IMR-90 (cell line): ENCODE results near the gene TFEB. TPM values are rescaled to one million over a fixed set of nuclear protein-coding genes. Genes with fewer than 3 reads are reported as not detected.

Experiments used
- ATAC-seq: fragments of 200-7000 bp; cut with Tn5 transposase; 2 replicates; pipeline ENCODE4 v1.9.1; 2020; ENCODE audit warnings: low read depth, mild to moderate bottlenecking, moderate library complexity
- BruUV-seq: library from RNA; stranded (reverse); fragments of 400-500 nt; replicated peaks from 2 replicates; lab custom pipeline; 2021; lab: Mats Ljungman, UMichigan
- CTCF ChIA-PET: fragments of 300-600 bp; formaldehyde crosslinking; extraction: SDS; loops from one replicate; lab custom pipeline; 2021; ENCODE audit warnings: antibody characterized with exemption; lab: Yijun Ruan, JAX
- POLR2A ChIA-PET: fragments of 300-600 bp; sonication (Branson Sonifier 250); formaldehyde crosslinking; loops from one replicate; lab custom pipeline; 2022; ENCODE audit warnings: antibody characterized with exemption; ENCODE audit not compliant: unreplicated experiment; lab: Charles Lee
- DNase-seq: peaks from one replicate; pipeline ENCODE4 v3.0.0; 2013
- H2AFZ ChIP-seq: replicated peaks from 2 replicates; pipeline ENCODE3; 2013; ENCODE audit warnings: low read length, mild to moderate bottlenecking; ENCODE audit not compliant: poor library complexity
- H2AK5ac ChIP-seq: 2 replicates; pipeline ENCODE4 v1.6.1; 2013; ENCODE audit warnings: low read depth, low read length, inconsistent platforms
- H2AK9ac ChIP-seq: replicated peaks from 2 replicates; pipeline ENCODE3; 2013; ENCODE audit warnings: mild to moderate bottlenecking, low read depth, low read length, moderate library complexity; ENCODE audit not compliant: poor library complexity
- H2BK120ac ChIP-seq: 2 replicates; pipeline ENCODE4 v1.6.1; 2013; ENCODE audit warnings: low read depth, low read length, inconsistent platforms
- H2BK15ac ChIP-seq: 3 replicates; pipeline ENCODE4 v1.6.1; 2013; ENCODE audit warnings: low read depth, low read length, inconsistent platforms
- H2BK20ac ChIP-seq: 2 replicates; pipeline ENCODE4 v1.6.1; 2013; ENCODE audit warnings: low read depth, mild to moderate bottlenecking, inconsistent platforms, low read length, moderate library complexity
- H2BK5ac ChIP-seq: 2 replicates; pipeline ENCODE4 v1.6.1; 2013; ENCODE audit warnings: mild to moderate bottlenecking, low read depth, low read length, inconsistent platforms; ENCODE audit not compliant: poor library complexity, severe bottlenecking
- H3K14ac ChIP-seq: replicated peaks from 2 replicates; pipeline ENCODE4 v1.6.1; 2013; ENCODE audit warnings: low read depth, low read length, inconsistent platforms
- H3K18ac ChIP-seq: 2 replicates; pipeline ENCODE4 v1.6.1; 2013; ENCODE audit warnings: low read depth, low read length, control low read depth
- H3K23ac ChIP-seq: 2 replicates; pipeline ENCODE4 v1.6.1; 2013; ENCODE audit warnings: low read depth, low read length, inconsistent platforms
- H3K27ac ChIP-seq: 2 replicates; pipeline ENCODE4 v1.5.1; 2013; ENCODE audit warnings: mild to moderate bottlenecking, control low read depth, low read length; ENCODE audit not compliant: insufficient read depth
- H3K27me3 ChIP-seq: 2 replicates; pipeline ENCODE4 v1.6.1; 2013; ENCODE audit warnings: low read length; ENCODE audit not compliant: control insufficient read depth, insufficient read depth
- H3K36me3 ChIP-seq: 2 replicates; pipeline ENCODE4 v1.6.1; 2013; ENCODE audit warnings: low read length, mixed read lengths; ENCODE audit not compliant: control insufficient read depth, insufficient read depth
- H3K4ac ChIP-seq: 2 replicates; pipeline ENCODE4 v1.6.1; 2013; ENCODE audit warnings: low read depth, low read length, inconsistent platforms
- H3K4me1 ChIP-seq: 2 replicates; pipeline ENCODE4 v1.6.1; 2013; ENCODE audit warnings: low read length, mixed read lengths; ENCODE audit not compliant: control insufficient read depth, insufficient read depth
- H3K4me2 ChIP-seq: 2 replicates; pipeline ENCODE4 v1.6.1; 2013; ENCODE audit warnings: low read depth, mild to moderate bottlenecking, control low read depth, low read length, moderate library complexity
- H3K4me3 ChIP-seq: 2 replicates; pipeline ENCODE4 v1.5.1; 2013; ENCODE audit warnings: low read depth, mild to moderate bottlenecking, control low read depth, low read length, moderate library complexity; ENCODE audit not compliant: insufficient read depth
- H3K56ac ChIP-seq: 2 replicates; pipeline ENCODE4 v1.6.1; 2013; ENCODE audit warnings: low read length, inconsistent platforms; ENCODE audit not compliant: insufficient read depth; ENCODE audit errors: extremely low read depth
- H3K79me1 ChIP-seq, 2 experiments: 2 replicates each; pipeline ENCODE4 v1.6.1; 2013; ENCODE audit warnings: low read length in 2 of 2, inconsistent platforms in 1 of 2, low read depth in 1 of 2
- H3K9ac ChIP-seq: 2 replicates; pipeline ENCODE4 v1.6.1; 2013; ENCODE audit warnings: low read depth, low read length, control low read depth
- H3K9me1 ChIP-seq: 2 replicates; pipeline ENCODE4 v1.6.1; 2013; ENCODE audit warnings: low read length, inconsistent platforms; ENCODE audit not compliant: insufficient read depth
- H3K9me3 ChIP-seq: 2 replicates; pipeline ENCODE4 v1.6.1; 2013; ENCODE audit warnings: low read length; ENCODE audit not compliant: control insufficient read depth, insufficient read depth
- H4K20me1 ChIP-seq: 2 replicates; pipeline ENCODE4 v1.6.1; 2013; ENCODE audit warnings: low read length, inconsistent platforms; ENCODE audit not compliant: insufficient read depth
- H4K5ac ChIP-seq: 2 replicates; pipeline ENCODE4 v1.6.1; 2013; ENCODE audit warnings: mild to moderate bottlenecking, low read depth, low read length, control low read depth
- H4K8ac ChIP-seq, 2 experiments: 2 replicates each; pipeline ENCODE4 v1.6.1; 2013; ENCODE audit warnings: low read depth in 2 of 2, low read length in 2 of 2, control low read depth in 1 of 2, inconsistent platforms in 1 of 2
- H4K91ac ChIP-seq: 2 replicates; pipeline ENCODE4 v1.6.1; 2013; ENCODE audit warnings: low read depth, low read length, inconsistent platforms; ENCODE audit not compliant: insufficient read depth
- BHLHE40 ChIP-seq: fragments of 150-350 bp; IDR thresholded peaks from 2 replicates; pipeline ENCODE4 v1.6.1; 2016; ENCODE audit warnings: mild to moderate bottlenecking, low read depth, low read length
- CHD1 ChIP-seq: IDR thresholded peaks from 2 replicates; pipeline ENCODE4 v1.6.1; 2012; ENCODE audit warnings: low read depth, low read length, improper control_type of control experiment
- FOS ChIP-seq: fragments of 150-350 bp; IDR thresholded peaks from 2 replicates; pipeline ENCODE4 v1.6.1; 2016; ENCODE audit warnings: low read depth, low read length
- MXI1 ChIP-seq: IDR thresholded peaks from 2 replicates; pipeline ENCODE4 v1.6.1; 2012; ENCODE audit warnings: low read depth, mild to moderate bottlenecking, low read length, moderate library complexity, borderline replicate concordance
- POLR2A ChIP-seq: IDR thresholded peaks from 2 replicates; pipeline ENCODE4 v1.6.1; 2012; ENCODE audit warnings: mild to moderate bottlenecking, low read depth, low read length
- RAD21 ChIP-seq: IDR thresholded peaks from 2 replicates; pipeline ENCODE4 v1.6.1; 2012; ENCODE audit warnings: low read length, improper control_type of control experiment
- RCOR1 ChIP-seq: IDR thresholded peaks from 2 replicates; pipeline ENCODE4 v1.6.1; 2012; ENCODE audit warnings: mild to moderate bottlenecking, low read length, improper control_type of control experiment; ENCODE audit not compliant: insufficient replicate concordance
- RFX5 ChIP-seq: IDR thresholded peaks from 2 replicates; pipeline ENCODE4 v1.8.0; 2012; ENCODE audit warnings: low read depth, mild to moderate bottlenecking, low read length, moderate library complexity
- WGBS, 2 experiments: methylation state at CpG; one replicate each; pipeline versions ENCODE4 v1.1.5 to v1.1.7; 2013; ENCODE audit warnings: missing lambda C conversion rate in 2 of 2; ENCODE audit not compliant: insufficient read length in 1 of 2; ENCODE audit errors: extremely low coverage in 2 of 2; 5-methylcytosine and 5-hydroxymethylcytosine counted together
- dilution Hi-C: fragments of 300-500 bp; cut with HindIII; formaldehyde crosslinking; loops from one replicate; pipeline ENCODE4 v1.14.3; 2018; ENCODE audit warnings: low sequenced_read_pairs; ENCODE audit not compliant: unreplicated experiment
- in situ Hi-C: fragments of 300-500 bp; cut with MboI; formaldehyde crosslinking; loops from 3 replicates; pipeline ENCODE4 v1.14.3; 2019; ENCODE audit warnings: low sequenced_read_pairs, inconsistent platforms, mixed read lengths
- intact Hi-C: fragments of 100-400 bp; cut with micrococcal nuclease; formaldehyde crosslinking; loops from 2 replicates; pipeline ENCODE4 v1.10.0; 2022
- polyA plus RNA-seq, 3 experiments: library from polyadenylated mRNA; depleted of rRNA; stranded (reverse); fragments of >200 nt; gene quantifications; 2 replicates each; pipeline ENCODE4 v1.2.3, GENCODE V29; 2012; ENCODE audit warnings: low replicate concordance in 1 of 3
- total RNA-seq: library from RNA; depleted of rRNA; stranded (reverse); fragments of >200 nt; gene quantifications from 2 replicates; pipeline ENCODE4 v1.2.3, GENCODE V29; 2012
- TF ChIP-seq, protein P1 (sequence below): fragments of 150-350 bp; IDR thresholded peaks from 2 replicates; pipeline ENCODE4 v1.6.1; 2016; ENCODE audit warnings: low read depth, mild to moderate bottlenecking, low read length, moderate library complexity, borderline replicate concordance
- TF ChIP-seq, protein P2 (sequence below): conservative IDR thresholded peaks from 2 replicates; pipeline ENCODE4 v1.5.1; 2012; ENCODE audit warnings: mild to moderate bottlenecking, low read depth, low read length, improper control_type of control experiment

TFEB gene
- total and polyA plus RNA-seq, 2 of the 4 experiments (the other 2 are of a cell fraction), result 4.5 to 4.9 TPM

DNA sequence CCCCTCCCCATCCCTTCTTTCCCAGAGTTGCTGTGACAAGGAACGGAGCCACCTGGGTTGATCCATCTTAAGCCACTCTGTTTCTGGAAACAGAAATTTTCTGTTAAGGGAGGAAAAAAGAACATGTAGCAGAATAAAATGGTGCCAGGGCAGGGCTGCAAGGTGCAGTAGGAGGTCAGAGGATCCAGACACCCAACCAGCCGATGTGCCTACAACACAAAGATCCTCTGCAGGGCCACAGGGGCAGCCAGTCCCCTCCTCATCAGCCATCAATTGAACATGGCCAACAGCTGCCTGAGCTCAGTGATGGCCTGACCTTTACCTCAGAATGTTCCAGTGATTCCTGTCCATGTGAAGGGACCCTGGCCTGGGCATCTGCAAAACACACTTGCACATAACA lies 85.3 kb downstream of the TFEB start:
- no peaks in the 10 kb centered on the region for H3K4me1 ChIP-seq
- in situ Hi-C loops, result no loop called here
- peaks cover 54% of the 10 kb centered on the region for H3K27me3 ChIP-seq
- H2BK5ac ChIP-seq, result no peak overlapping the region
- no peak overlapping the region for H2AFZ ChIP-seq
- CTCF ChIA-PET, result no interaction called here
- H2BK120ac ChIP-seq, result no peak overlapping the region
- no peaks in the 10 kb centered on the region for H4K20me1 ChIP-seq
- WGBS, 2 experiments, result no CpG with 5 or more reads among the region's 2 CpGs
- no peaks in the 10 kb centered on the region for H3K9me3 ChIP-seq
- no peak overlapping the region for H3K27ac ChIP-seq
- H3K9ac ChIP-seq, result no peak overlapping the region
- no peaks in the 10 kb centered on the region for H3K9me1 ChIP-seq
- H3K56ac ChIP-seq, result no peak overlapping the region
- intact Hi-C loops, result no loop called here
- dilution Hi-C loops, result no loop called here
- H3K23ac ChIP-seq, result no peak overlapping the region
- DNase-seq (no peak), ATAC-seq (no peak)
- no peak overlapping the region for H3K14ac ChIP-seq
- no TSS peak for BruUV-seq
- no peak overlapping the region for H2AK9ac ChIP-seq
- no peak for TF ChIP-seq MXI1
- no peak for TF ChIP-seq POLR2A
- TF ChIP-seq, protein P1, sequence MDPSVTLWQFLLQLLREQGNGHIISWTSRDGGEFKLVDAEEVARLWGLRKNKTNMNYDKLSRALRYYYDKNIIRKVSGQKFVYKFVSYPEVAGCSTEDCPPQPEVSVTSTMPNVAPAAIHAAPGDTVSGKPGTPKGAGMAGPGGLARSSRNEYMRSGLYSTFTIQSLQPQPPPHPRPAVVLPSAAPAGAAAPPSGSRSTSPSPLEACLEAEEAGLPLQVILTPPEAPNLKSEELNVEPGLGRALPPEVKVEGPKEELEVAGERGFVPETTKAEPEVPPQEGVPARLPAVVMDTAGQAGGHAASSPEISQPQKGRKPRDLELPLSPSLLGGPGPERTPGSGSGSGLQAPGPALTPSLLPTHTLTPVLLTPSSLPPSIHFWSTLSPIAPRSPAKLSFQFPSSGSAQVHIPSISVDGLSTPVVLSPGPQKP, result no peak
- TF ChIP-seq BHLHE40, result no peak
- no peak for TF ChIP-seq CHD1
- no peak for TF ChIP-seq RAD21
- TF ChIP-seq, protein P2, sequence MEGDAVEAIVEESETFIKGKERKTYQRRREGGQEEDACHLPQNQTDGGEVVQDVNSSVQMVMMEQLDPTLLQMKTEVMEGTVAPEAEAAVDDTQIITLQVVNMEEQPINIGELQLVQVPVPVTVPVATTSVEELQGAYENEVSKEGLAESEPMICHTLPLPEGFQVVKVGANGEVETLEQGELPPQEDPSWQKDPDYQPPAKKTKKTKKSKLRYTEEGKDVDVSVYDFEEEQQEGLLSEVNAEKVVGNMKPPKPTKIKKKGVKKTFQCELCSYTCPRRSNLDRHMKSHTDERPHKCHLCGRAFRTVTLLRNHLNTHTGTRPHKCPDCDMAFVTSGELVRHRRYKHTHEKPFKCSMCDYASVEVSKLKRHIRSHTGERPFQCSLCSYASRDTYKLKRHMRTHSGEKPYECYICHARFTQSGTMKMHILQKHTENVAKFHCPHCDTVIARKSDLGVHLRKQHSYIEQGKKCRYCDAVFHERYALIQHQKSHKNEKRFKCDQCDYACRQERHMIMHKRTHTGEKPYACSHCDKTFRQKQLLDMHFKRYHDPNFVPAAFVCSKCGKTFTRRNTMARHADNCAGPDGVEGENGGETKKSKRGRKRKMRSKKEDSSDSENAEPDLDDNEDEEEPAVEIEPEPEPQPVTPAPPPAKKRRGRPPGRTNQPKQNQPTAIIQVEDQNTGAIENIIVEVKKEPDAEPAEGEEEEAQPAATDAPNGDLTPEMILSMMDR, result no peak
- no peak for TF ChIP-seq FOS
- no peak for TF ChIP-seq RCOR1
- no peak for TF ChIP-seq RFX5
- H4K91ac ChIP-seq, result no peak overlapping the region
- POLR2A ChIA-PET, result no interaction called here
- no peak overlapping the region for H2AK5ac ChIP-seq
- no peak overlapping the region for H4K8ac ChIP-seq
- H3K79me1 ChIP-seq, result no peaks in the 10 kb centered on the region
- no peak overlapping the region for H3K4ac ChIP-seq
- no peak overlapping the region for H2BK20ac ChIP-seq
- no peak overlapping the region for H3K4me3 ChIP-seq
- no peaks in the 10 kb centered on the region for H3K36me3 ChIP-seq
- H2BK15ac ChIP-seq, result no peak overlapping the region
- no peak overlapping the region for H3K18ac ChIP-seq
- no peak overlapping the region for H4K5ac ChIP-seq
- H3K4me2 ChIP-seq, result no peak overlapping the region
